ENCODE results near the gene UBE2D2.

DNA sequence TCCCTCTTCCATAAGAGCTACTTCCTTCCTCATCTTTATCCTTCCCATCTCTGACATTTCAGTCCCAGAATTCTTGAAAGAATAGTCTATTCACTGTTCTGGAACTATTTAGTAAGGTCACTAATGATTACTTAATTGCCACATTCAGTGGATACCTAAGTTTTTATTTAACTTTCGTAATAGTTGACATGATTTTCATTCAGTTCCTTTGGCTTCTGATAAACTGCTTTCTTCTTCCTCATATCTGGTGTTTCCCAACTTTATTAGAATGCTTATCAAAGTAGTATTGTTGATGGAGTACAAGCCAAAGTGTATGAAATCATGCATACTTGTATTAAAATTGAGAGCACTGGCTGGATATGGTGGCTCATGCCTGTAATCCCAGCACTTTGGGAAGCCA lies 10.8 kb downstream of the UBE2D2 start:
- no peak for TF ChIP-seq YY1 (IDR thresholded peaks at IDR 0.05; ENCODE audit: insufficient read depth, insufficient read length)
- TF ChIP-seq ZNF274 (IDR thresholded peaks at IDR 0.05; ENCODE audit: low read depth, low read length): no peak
- TF ChIP-seq SUZ12 (IDR thresholded peaks at IDR 0.05; ENCODE audit: extremely low read depth, insufficient read depth, insufficient read length): no peak
